Hepatocyte (in vitro differentiated cells): Measurements from ENCODE around the gene FAM118A. TPM values are rescaled to one million over a fixed set of nuclear protein-coding genes. Genes with fewer than 3 reads are reported as not detected.
"Not testable (repeated sequence)": the region's sequence is repeated elsewhere in the genome, so short reads cannot be mapped to it uniquely, and the experiment has no call there.

ENCODE experiments used
- DNase-seq: peaks from one replicate; pipeline ENCODE4 v3.0.0-alpha.2; 2016; ENCODE audit warnings: low spot score
- H2AFZ ChIP-seq: fragments of 200-600 bp; sonication (generic); 2 replicates; pipeline ENCODE4 v1.6.0; 2016; ENCODE audit warnings: antibody characterized with exemption, mild to moderate bottlenecking
- H3K27ac ChIP-seq: fragments of 200-600 bp; sonication (generic); 2 replicates; pipeline ENCODE4 v1.5.1; 2016; ENCODE audit warnings: mild to moderate bottlenecking
- H3K27me3 ChIP-seq: fragments of 200-600 bp; sonication (generic); 2 replicates; pipeline ENCODE4 v1.6.1; 2016
- H3K36me3 ChIP-seq: fragments of 200-600 bp; sonication (generic); replicated peaks from 2 replicates; pipeline ENCODE4 v1.5.1; 2016; ENCODE audit warnings: low read depth; ENCODE audit not compliant: insufficient read depth
- H3K4me1 ChIP-seq: fragments of 200-600 bp; sonication (generic); 2 replicates; pipeline ENCODE4 v1.5.1; 2016; ENCODE audit warnings: mild to moderate bottlenecking, moderate library complexity; ENCODE audit not compliant: insufficient read depth
- H3K4me2 ChIP-seq: fragments of 200-600 bp; sonication (generic); 2 replicates; pipeline ENCODE4 v1.6.0; 2016
- H3K4me3 ChIP-seq: fragments of 200-600 bp; sonication (generic); 2 replicates; pipeline ENCODE4 v1.5.1; 2016; ENCODE audit warnings: mild to moderate bottlenecking
- H3K79me2 ChIP-seq: fragments of 200-600 bp; sonication (generic); 2 replicates; pipeline ENCODE4 v1.6.0; 2017; ENCODE audit warnings: mild to moderate bottlenecking
- H3K9me2 ChIP-seq: fragments of 200-600 bp; sonication (generic); replicated peaks from 2 replicates; pipeline ENCODE4 v1.6.0; 2017; ENCODE audit warnings: mild to moderate bottlenecking; ENCODE audit not compliant: insufficient read depth
- H3K9me3 ChIP-seq: fragments of 200-600 bp; sonication (generic); 2 replicates; pipeline ENCODE4 v1.5.1; 2016; ENCODE audit warnings: low read depth, mild to moderate bottlenecking
- H4K20me1 ChIP-seq: fragments of 200-600 bp; sonication (generic); 2 replicates; pipeline ENCODE4 v1.6.0; 2016; ENCODE audit warnings: mild to moderate bottlenecking; ENCODE audit not compliant: insufficient read depth, poor library complexity, severe bottlenecking
- EZH2 ChIP-seq: fragments of 200-600 bp; sonication (generic); IDR thresholded peaks from 2 replicates; pipeline ENCODE4 v1.6.1; 2016; ENCODE audit warnings: antibody characterized with exemption, mild to moderate bottlenecking, borderline replicate concordance
- EZH2phosphoT487 ChIP-seq: fragments of 200-600 bp; sonication (generic); IDR thresholded peaks from one replicate; pipeline ENCODE4 v1.6.1; 2018; ENCODE audit warnings: antibody characterized with exemption, mild to moderate bottlenecking, low read depth, moderate library complexity; ENCODE audit not compliant: unreplicated experiment, severe bottlenecking
- WGBS: methylation state at CpG from one replicate; pipeline ENCODE4 v1.1.6; 2016; ENCODE audit warnings: low lambda C conversion rate; ENCODE audit errors: missing lambda C conversion rate; 5-methylcytosine and 5-hydroxymethylcytosine counted together
- polyA plus RNA-seq: library from polyadenylated mRNA; unstranded; fragments of >200 nt; fragmentation: Nextera tagmentation; extraction: Ambion mirVana; gene quantifications from 2 replicates; pipeline ENCODE4 v1.2.1, GENCODE V29; 2016
- total RNA-seq: library from RNA; depleted of rRNA; stranded (reverse); fragments of >200 nt; gene quantifications from 2 replicates; pipeline ENCODE4 v1.2.3, GENCODE V29; 2014
- TF ChIP-seq, protein P1 (sequence below): fragments of 200-600 bp; sonication (generic); IDR thresholded peaks from 2 replicates; pipeline ENCODE4 v1.5.1; 2016; ENCODE audit warnings: antibody characterized with exemption, mild to moderate bottlenecking; ENCODE audit not compliant: poor library complexity

Gene FAM118A
- total RNA-seq (65.7 and 94.2 TPM in 2 replicates), polyA plus RNA-seq (193 and 289 TPM in 2 replicates)

GRCh38 chr22:45309422-45310227 lies at the start of gene FAM118A:
Gene FAM118A, plus strand, starts transcription at chr22:45309934. Its CDS starts 12,446 bp downstream, at chr22:45322380.
- Histone ChIP-seq H3K27ac (peak within 1 kb of the TSS; percentile 88), H3K4me3 (peak within 1 kb of the TSS; percentile 67), H3K79me2 (peaks cover 44% of the 10 kb centered on the region), H3K9me2 (no peaks in the 10 kb centered on the region), H2AFZ (peak within 1 kb of the TSS; percentile 88), H3K27me3 (no peaks in the 10 kb centered on the region), H3K36me3 (no peaks in the 10 kb centered on the region), H3K4me1 (peaks cover 40% of the 10 kb centered on the region), H4K20me1 (no peaks in the 10 kb centered on the region), H3K4me2 (peak within 1 kb of the TSS; percentile 99), H3K9me3 (no peaks in the 10 kb centered on the region)
- WGBS: 5% methylated on average over 31 of the region's 95 CpGs
- DNase-seq: peak; percentile 97
- TF ChIP-seq EZH2phosphoT487 (no peak), EZH2 (no peak)
- TF ChIP-seq, protein P1, sequence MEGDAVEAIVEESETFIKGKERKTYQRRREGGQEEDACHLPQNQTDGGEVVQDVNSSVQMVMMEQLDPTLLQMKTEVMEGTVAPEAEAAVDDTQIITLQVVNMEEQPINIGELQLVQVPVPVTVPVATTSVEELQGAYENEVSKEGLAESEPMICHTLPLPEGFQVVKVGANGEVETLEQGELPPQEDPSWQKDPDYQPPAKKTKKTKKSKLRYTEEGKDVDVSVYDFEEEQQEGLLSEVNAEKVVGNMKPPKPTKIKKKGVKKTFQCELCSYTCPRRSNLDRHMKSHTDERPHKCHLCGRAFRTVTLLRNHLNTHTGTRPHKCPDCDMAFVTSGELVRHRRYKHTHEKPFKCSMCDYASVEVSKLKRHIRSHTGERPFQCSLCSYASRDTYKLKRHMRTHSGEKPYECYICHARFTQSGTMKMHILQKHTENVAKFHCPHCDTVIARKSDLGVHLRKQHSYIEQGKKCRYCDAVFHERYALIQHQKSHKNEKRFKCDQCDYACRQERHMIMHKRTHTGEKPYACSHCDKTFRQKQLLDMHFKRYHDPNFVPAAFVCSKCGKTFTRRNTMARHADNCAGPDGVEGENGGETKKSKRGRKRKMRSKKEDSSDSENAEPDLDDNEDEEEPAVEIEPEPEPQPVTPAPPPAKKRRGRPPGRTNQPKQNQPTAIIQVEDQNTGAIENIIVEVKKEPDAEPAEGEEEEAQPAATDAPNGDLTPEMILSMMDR: no peak

DNA sequence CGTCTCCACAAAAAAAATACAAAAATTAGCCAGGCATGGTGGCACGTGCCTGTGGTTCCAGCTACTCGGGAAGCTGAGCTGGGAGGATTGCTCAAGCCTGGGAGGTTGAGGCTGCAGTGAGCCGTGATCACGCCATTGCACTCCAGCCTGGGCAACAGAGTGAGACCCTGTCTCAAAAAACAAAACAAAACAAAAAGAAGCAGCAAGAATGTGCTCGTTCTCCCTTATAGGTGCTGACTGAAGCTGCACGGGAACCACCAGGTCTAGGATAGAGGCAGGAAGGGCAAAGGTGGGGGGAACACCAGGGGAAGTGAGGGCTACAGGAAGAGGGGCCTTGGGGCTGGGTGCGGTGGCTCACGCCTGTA lies 49.4 kb upstream of the FAM118A start:
- not testable (repeated sequence) for H3K4me3 ChIP-seq, H3K79me2 ChIP-seq, H3K36me3 ChIP-seq, H3K9me2 ChIP-seq, H3K4me1 ChIP-seq, H3K27me3 ChIP-seq, DNase-seq, H4K20me1 ChIP-seq, H3K4me2 ChIP-seq, H3K27ac ChIP-seq, H3K9me3 ChIP-seq, H2AFZ ChIP-seq
- 79% methylated on average over 9 of the region's 9 CpGs for WGBS

GRCh38 chr22:45261407-45262088 lies 48.2 kb upstream of the FAM118A start:
- Histone ChIP-seq H3K4me1 (no peaks in the 10 kb centered on the region), H2AFZ (no peak overlapping the region), H3K4me3 (no peak overlapping the region), H3K4me2 (no peak overlapping the region), H3K27me3 (no peaks in the 10 kb centered on the region), H3K36me3 (no peaks in the 10 kb centered on the region), H3K9me3 (no peaks in the 10 kb centered on the region), H3K79me2 (no peaks in the 10 kb centered on the region), H3K27ac (no peak overlapping the region), H3K9me2 (no peaks in the 10 kb centered on the region), H4K20me1 (no peaks in the 10 kb centered on the region)
- 91% methylated on average over 20 of the region's 20 CpGs for WGBS
- DNase-seq: no peak
- no peak for TF ChIP-seq EZH2phosphoT487

DNA sequence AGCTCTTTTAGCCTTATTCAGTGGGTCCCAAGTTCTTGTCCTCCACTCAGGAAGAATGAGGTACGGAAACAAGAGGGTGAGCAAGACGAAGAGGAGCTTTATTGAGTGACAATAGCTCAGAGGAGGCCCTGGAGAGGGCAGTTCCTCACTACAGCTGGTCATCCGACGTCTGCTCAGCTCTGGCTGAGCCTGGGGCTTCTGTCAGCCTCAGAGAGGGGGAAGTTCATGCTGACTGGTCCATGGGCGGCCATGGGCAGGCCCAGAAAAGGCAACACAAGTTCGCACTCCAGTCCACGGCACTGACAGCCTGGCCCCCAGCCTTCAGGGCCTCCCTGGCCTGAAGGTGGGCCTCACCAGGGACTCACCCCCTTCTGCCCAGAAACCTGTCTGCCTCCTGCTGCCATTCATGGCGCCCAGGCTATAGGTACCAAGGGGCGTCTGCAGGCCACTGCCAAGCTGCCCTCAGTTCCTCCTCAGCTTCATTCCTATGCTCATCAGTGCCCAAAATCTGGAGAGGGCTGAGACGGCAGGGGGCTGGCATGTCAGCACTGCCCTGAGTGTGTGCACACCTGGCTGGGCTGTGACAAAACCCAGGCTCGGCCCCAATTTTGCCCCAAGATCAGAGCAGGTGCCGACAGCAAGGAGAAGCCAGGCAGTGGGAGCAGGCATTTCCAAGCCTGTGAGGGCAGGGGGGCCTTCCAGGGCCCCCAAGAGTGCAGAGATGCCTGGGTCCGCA lies 47.4 kb upstream of the FAM118A start:
- Histone ChIP-seq H3K27ac (no peak overlapping the region), H2AFZ (no peak overlapping the region), H3K9me2 (no peaks in the 10 kb centered on the region), H3K36me3 (no peaks in the 10 kb centered on the region), H3K27me3 (no peaks in the 10 kb centered on the region), H3K79me2 (no peaks in the 10 kb centered on the region), H3K4me2 (no peak overlapping the region), H3K4me1 (no peaks in the 10 kb centered on the region), H3K4me3 (no peak overlapping the region), H3K9me3 (no peaks in the 10 kb centered on the region), H4K20me1 (no peaks in the 10 kb centered on the region)
- TF ChIP-seq EZH2 (no peak), EZH2phosphoT487 (no peak)
- TF ChIP-seq, protein P1: no peak
- 83% methylated on average over 13 of the region's 13 CpGs for whole genome bisulfite sequencing
- no peak for DNase-seq
